ENCODE data around the gene FANCF.
"Not testable (repeated sequence)": the region's sequence is repeated elsewhere in the genome, so short reads cannot be mapped to it uniquely, and the experiment has no call there.

FANCF gene, protein sequence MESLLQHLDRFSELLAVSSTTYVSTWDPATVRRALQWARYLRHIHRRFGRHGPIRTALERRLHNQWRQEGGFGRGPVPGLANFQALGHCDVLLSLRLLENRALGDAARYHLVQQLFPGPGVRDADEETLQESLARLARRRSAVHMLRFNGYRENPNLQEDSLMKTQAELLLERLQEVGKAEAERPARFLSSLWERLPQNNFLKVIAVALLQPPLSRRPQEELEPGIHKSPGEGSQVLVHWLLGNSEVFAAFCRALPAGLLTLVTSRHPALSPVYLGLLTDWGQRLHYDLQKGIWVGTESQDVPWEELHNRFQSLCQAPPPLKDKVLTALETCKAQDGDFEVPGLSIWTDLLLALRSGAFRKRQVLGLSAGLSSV

DNA sequence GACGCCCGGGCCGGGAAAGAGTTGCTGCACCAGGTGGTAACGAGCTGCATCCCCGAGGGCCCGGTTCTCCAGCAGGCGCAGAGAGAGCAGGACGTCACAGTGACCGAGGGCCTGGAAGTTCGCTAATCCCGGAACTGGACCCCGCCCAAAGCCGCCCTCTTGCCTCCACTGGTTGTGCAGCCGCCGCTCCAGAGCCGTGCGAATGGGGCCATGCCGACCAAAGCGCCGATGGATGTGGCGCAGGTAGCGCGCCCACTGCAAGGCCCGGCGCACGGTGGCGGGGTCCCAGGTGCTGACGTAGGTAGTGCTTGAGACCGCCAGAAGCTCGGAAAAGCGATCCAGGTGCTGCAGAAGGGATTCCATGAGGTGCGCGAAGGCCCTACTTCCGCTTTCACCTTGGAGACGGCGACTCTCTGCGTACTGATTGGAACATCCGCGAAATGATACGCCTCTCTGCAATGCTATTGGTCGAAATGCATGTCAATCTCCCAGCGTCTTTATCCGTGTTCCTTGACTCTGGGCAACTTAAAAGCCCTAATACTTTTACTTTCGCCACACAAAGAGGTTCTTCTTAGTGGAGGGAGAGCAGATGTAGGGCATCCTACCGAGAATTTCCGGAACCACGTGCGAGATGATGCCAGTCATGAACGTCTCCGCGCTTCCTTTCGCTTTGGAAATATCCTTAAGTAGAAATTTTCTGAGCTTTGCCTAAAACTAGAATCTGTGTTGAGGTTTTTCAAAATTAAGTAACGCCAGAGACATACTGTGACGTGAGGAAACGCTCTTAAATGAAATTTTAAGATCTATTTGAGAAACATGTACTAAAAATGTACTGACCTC lies at the start of gene FANCF:
TSS of gene FANCF (minus strand) at position 376 of the 840 bp plus-strand sequence. CDS start at position 363, 13 bp downstream.
- peak; percentile 65 to 96 (median 89) for DNase-seq

DNA sequence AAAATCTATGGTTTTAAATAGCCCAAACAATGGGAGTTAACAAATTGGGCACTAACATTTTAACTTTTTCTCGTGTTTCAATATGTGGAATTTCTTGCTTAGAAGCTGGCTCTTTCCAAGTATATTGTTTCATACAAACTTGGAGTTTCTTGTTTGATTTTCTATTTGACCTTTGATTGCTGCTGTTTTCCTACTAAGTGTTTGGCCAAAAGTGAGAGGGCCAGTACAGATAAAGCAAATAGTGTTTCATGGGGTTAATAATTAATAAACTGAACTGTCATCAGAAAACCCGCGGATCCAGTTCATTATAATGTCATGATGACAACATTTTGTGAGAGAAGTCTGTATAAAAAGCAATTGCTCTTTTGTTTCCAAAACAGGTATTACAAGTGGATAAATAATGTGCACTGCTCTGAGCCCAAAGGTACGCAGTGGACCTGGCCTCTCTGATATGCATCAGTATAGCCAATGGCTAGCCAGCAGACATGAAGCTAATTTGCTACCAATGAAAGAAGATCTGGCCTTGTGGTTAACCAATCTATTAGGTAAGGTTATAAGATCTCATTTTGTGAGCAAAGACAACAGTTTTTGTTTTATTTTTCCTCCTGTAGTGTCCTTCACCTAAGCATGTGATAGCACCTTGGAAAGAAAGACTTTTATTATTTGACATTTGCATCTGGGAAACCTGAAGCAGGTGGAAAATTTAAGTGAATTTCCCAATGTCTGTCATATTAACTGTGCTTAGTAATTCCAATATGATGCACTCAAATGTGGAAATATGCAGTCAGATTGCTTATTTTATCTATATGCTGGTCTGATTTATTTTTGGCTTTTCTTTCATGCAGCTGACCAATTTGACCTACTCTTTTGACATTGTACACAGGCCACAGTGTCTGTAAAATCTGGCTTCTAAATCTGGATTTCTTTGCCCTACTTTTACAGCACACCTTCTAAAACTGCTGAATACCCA lies 49.1 kb upstream of the FANCF start:
- no peak for DNase-seq

DNA sequence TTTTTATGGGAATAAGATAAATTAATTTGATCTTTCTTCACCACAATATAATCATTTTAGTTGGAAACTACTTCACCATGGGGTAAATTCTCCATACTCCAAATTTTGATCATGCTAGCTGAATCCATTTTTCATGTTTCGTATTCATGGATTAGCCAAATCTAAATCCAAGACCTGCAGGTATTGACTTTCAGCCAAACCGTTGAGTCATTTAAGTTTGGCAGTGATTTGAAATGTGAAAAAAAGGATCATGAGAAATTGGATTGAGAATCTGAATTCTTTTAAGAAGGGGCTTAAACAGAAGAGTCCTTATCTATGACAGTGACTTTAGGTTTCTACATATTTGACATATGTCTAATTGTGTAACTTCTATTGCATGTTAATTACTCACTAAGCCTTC lies 46.1 kb upstream of the FANCF start:
- DNase-seq: no peak

DNA sequence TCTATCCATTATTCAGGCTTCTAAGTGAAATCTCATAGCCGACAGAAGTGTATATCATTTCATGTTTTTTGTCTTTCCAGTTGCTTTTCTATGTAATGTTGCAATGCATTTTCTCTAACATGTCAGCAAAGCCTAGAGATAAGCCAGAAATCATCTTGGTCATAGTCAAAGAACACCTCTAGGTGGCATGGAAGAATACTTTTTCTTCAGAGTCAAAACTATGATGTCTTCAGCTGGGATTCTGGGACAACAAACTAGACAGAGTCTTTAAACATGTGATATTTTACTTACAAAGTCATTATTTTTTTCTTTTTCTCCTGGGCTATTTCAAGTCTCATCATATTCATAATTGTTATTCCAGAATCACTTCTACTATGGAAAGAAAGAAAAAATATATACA lies 45.2 kb upstream of the FANCF start:
- DNase-seq: no peak

DNA sequence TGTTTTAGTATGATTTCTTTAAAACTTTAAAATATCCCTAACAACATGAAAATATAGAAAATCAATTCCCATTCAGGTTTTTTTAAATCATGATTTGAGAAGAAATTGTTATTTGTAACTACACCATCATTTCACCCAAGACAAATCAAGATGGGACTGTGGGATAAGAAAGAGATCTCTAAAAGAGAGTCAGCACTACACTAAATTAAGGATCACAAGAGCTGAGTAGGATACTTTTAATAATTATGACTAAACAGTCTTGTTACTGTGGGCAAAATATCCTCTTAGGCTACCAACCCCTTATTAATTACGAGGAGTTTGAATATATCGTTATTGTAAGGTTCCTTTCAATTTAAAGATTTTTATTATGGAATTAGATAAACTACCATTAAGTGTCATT lies 43.7 kb upstream of the FANCF start:
- DNase-seq: no peak

DNA sequence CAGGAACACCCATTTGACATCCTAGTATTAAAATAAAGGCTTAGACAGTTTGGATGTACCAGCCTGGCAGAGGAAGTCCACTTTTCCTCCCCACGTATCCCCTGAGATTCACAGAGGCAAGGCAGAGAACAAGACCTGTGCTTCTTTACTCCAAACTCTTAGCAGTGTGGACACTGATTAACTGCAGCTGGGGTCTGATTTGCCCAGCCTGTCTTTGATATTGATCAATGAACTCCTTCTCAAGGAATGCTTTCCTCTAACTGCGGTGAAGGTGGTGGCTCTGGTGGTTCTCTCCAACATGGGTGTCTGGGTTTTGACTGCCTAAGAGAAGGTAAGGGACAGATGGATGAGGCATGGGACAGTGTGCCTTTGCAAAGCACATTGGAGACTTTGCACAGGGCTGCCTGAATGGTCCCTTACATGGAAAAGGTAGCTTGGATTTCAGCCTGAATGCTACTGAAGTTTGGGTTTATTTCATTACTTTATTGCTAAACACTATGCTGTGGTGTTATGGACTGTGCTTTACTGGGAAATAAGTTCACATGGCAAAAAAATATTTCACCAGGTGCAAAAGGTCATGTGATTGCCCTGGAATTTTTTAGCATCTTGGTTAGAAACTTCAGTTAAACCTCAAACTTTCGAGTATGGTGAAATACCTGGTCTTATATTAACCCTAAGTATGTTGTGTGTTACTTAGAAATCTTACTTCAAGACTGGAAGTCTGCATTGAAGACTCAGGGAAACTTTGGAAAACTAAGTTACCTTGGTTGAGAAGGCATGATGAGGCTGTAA lies 42.6 kb upstream of the FANCF start:
- no peak for DNase-seq

DNA sequence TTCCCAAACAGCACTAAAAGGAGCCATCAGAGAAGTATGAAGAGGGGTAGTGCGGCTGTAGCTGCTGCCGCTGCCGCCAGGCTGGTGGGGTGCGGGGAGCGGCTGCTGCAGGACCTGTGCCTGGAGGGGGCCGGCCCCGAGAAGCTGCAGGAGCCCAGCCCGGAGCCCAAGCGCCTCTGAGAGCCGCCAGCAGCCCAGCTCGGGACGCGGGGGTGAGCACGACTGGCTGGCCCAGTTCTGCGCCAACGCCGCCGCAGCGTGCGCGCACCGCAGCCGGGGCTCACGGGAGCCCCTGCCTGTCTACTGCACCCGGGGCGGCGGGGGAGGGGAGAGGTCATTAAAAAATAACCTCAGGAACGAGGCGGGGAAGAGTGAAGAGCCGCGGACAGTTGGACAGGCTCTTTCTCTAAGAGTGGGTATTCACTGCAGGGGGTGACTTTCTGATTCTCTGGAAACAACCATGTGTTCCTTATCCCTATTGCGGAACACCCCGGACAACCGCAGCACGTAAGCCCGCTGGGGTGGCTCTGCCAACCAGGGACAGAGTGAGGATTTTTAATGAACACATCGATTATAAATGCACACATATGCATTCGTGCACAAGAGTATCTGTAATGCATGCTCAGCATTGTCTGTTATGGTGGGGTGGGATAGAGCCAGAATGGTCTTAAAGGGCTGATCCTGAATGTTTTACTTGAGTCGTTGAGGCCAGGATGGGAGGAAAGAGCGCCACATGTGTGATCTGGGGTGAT lies 41.2 kb upstream of the FANCF start:
- peak in 46 of 56 donors; percentile 6 to 59 (median 30) for DNase-seq

DNA sequence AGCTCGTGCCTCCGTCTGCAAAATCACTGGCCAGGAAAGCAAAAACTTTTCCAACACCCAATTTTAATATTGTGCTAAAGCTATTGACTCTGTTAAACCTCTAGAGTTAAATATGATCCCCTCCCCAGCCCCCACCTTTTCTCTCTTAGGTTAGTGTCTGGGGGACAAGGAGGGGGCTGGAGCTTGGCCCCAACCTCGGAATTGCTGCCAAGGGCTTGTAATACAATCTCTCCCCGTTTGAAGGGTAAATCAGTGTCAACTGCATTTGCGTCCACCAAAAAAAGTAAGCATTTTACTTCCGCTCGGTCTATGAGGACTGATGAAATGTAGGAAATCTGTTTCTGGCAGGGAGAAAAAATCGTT lies 40.7 kb upstream of the FANCF start, which contains the start of gene GAS2:
TSS of gene GAS2 (plus strand) at position 287 of the 363 bp plus-strand sequence. CDS start 8,259 bp downstream, outside the sequence.
- DNase-seq: no peak

DNA sequence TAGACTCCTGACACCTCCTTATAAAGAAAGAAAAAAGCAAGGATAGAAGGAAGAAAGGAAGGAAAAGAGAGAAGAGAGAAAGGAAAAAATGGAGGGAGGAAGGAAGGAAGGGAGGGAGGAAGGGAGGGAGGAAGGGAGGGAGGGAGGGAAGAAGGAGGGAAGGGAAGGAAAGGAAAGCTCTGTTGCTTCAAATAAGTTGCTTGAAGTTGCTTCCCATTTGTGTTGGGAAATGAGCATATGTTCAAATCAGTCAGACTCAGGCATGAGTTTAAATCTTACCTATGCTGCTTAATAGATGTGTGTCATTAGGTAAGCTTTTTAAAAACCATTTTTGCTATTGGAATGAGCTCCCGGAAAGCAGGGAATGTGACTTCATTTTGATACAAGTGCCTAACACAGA lies 34.2 kb upstream of the FANCF start:
- DNase-seq: no peak

DNA sequence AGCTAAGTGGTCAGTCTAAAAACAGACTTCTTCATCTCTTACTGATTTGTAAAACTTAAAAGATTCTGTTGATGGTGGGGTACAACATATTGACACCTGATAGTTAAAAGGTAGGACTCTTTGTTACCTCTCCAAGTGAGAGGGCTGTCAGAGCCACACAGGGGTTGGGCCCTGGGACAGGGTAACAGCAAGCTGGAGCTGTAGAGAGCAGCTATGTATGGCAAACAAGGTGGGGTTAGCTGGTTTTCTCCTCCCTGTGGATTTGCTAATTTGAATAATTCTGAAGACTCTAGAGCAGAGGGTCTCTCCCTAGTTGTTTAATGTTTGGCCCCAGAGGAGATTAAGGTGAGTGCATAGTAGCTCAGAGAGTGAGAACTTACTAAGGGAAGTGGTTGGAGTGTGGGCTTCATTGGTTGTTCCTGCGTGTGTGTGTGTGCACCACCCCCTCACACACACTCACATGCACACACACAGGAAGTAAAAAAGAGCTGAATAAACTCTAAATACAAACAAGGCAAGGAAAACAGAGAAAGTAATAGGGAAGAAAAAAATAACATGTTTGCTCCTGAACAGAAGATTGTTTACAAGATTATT lies 31.6 kb upstream of the FANCF start:
- no peak for DNase-seq

DNA sequence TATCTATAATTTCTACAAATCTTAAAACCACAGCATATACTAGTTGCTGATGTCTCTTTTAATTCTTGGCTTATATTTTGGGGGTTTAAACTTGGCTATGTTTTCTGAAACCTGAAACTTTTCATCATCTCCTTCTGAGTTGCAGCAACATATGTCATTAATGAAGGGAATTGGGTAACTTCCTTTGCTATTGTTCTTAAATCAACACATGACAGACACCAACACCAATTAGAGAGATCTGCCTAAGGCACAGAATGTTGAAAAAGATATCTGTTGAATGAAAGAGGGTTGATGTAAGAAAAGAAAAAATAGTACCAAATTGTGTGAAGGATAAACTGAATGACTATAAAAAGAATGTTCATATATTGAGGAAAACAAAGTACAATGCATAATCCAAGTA lies 30.5 kb upstream of the FANCF start:
- DNase-seq: no peak

DNA sequence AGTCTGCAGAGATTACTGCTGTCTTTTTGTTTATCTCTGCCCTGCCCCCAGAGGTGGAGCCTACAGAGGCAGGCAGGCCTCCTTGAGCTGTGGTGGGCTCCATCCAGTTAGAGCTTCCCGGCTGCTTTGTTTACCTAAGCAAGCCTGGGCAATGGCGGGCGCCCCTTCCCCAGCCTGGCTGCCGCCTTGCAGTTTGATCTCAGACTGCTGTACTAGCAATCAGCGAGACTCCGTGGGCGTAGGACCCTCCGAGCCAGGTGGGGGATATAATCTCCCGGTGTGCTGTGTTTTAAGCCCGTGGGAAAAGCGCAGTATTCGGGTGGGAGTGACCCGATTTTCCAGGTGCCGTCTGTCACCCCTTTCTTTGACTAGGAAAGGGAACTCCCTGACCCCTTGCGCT lies 26.7 kb upstream of the FANCF start:
- not testable (repeated sequence) for DNase-seq

DNA sequence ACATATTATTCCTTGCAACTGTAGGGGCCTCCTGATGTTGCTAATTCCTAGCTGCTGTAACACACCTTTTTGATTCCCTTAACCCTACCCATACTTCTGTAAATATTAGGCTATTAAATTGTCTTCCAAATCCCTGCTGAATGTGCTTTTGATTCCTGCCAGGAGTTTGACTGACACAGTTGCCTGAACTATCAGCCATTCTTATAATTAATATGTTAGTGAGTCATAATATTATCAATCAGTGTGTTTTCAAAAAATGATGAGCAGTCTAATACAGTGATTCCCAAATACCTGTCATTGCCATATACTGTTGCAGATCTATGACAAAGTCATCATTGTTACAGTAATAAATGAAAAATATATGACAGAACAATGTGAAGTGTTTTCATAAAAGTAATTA lies 15.9 kb upstream of the FANCF start:
- DNase-seq: no peak

DNA sequence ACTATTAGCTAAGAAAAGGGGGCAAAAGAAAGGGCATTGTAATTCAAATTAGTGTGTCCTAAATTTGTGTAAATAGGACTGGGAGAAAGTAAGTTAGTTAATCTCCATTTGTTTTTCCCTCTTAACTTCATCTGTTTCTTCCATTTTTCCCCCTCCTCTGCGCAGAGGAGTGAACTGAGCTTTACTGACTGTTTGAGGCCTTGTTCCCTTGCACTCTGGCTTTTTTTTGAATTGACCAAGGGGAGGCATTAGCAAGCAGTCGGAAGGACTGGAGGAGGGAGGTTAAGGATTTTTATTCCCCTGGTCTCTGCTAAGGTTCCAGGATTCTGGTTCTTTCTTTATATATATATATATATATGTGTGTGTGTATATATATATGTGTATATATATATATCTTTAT lies 15.2 kb upstream of the FANCF start:
- DNase-seq: no peak

DNA sequence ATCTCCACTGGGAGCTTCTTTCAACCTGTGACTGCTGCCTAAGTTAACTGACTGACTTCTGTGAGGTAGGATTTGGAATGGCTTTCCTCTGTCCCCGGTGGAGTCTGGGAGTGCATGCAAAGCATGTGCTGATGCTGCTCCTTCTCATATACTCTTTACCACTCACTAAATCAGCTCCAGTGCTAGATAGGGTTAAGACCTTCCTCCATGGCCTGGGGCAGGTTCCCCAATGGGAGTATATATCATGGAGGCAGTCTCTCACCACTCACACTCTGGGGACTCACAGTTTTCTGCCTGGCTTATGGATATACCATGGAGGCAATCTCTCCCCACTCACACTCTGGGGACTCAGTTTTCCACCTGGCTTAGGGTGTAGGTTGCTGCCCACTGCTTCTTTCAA lies 10.1 kb upstream of the FANCF start:
- DNase-seq: no peak

DNA sequence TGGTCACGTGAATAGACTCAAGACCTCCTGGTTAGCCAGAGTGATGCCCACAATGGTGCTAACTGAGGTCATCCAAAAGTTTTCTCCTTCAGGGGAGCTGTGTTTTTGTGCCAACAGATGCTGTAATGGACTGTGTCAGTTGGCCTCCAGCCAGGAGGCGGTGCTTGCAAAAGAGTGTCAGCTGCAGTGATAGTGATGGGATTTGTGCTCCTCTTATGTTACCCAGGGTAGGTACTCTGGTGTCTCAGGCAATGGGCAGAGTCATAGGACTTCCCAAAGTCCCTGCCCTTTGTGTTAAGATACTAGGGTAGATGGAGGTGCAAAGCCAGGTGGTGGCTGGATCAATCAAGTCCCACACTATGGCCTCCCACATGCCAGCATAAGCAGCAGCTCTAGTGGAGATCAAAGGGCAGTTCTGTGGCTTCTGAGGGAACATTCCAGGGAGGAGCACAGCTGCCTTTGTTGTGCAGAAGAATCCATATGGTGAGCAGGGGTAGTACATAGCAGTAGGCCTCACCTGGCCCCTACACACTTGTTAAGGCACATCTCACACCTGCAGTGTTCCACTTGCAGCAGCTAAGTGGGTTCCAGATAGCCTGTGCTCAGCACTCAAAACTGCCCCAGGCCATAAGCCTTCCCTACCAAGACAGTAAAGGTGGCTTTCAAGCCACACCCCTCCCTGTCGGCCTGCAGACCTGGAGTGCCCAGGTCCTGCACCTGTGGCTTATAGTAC lies 9.4 kb upstream of the FANCF start:
- peak in 1 of 56 donors; percentile 10 for DNase-seq

DNA sequence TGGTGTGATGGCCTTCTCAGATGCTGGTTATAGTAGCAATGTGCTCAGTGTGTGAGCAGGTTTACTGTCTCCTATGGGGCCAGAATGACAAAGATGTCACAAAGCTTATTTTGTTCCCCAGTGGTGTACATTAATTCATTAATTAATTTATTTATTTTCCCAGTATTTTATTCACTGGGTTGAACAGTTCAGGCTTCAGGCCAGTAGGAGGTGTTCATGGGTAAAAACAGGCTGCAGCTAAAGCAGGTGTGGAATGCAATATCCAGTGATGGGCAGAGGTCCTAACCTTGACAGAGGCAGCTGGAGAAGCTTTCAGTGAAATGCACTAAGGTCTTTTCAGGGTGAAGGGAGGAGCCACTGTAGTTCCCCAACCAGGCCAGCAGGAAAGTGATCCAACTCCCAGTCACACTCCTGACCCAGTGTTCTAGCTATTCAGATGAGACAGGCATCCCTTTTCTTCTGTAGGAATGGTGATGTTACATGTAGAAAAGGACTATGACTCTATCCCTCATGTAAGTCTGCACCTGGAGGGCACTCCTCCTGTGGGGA lies 7.8 kb upstream of the FANCF start:
- no peak for DNase-seq

DNA sequence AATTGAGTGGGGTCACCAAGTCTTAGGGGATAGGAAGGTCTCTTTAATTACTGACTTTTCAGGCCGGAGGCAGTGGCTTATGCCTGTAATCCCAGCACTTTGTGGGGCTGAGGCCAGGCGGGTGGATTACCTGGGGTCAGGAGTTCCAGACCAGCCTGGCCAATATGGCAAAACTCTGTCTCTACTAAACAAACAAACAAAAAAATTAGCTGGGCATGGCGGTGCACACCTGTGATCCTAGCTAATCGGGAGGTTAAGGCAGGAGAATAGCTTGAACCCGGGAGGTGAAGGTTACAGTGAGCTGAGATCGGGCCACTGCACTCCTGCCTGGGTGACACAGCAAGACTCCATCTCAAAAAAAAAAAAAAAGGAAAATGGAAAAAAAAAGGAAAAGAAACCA lies 1.8 kb upstream of the FANCF start:
- DNase-seq: no peak

All from nucleus accumbens (tissue), 56 donors.